Cardiac muscle cell (in vitro differentiated cells and primary cell): ENCODE data around the gene RNF115. TPM values are rescaled to one million over a fixed set of nuclear protein-coding genes. Genes with fewer than 3 reads are reported as not detected.
"Not testable (repeated sequence)": the region's sequence is repeated elsewhere in the genome, so short reads cannot be mapped to it uniquely, and the experiment has no call there.

Experiments used
- DNase-seq, 2 donors: peaks; one replicate each; pipeline versions ENCODE4 v3.0.0 to v3.0.0-alpha.2; 2010 to 2017; ENCODE audit warnings: low read depth in 1 of 2, low spot score in 1 of 2
- H3K27ac ChIP-seq: fragments of 200-600 bp; sonication (generic); 2 replicates; pipeline ENCODE4 v1.5.1; 2016
- H3K27me3 ChIP-seq: fragments of 200-600 bp; sonication (generic); 2 replicates; pipeline ENCODE4 v1.6.0; 2016; ENCODE audit warnings: control low read depth
- H3K36me3 ChIP-seq: fragments of 200-600 bp; sonication (generic); 2 replicates; pipeline ENCODE4 v1.5.1; 2016; ENCODE audit warnings: control low read depth
- H3K4me1 ChIP-seq: fragments of 200-600 bp; sonication (generic); 2 replicates; pipeline ENCODE4 v1.8.1; 2017; ENCODE audit warnings: low read depth, mild to moderate bottlenecking, mixed run types
- H3K4me3 ChIP-seq: fragments of 200-600 bp; sonication (generic); 2 replicates; pipeline ENCODE4 v1.5.1; 2016; ENCODE audit warnings: mild to moderate bottlenecking
- H3K9me3 ChIP-seq: fragments of 200-600 bp; sonication (generic); 2 replicates; pipeline ENCODE4 v1.5.1; 2017; ENCODE audit warnings: low read depth, mild to moderate bottlenecking, control low read depth
- polyA plus RNA-seq: library from polyadenylated mRNA; unstranded; fragments of >200 nt; fragmentation: Nextera tagmentation; extraction: Ambion mirVana; gene quantifications from 2 replicates; pipeline ENCODE4 v1.2.1, GENCODE V29; 2016
- total RNA-seq: library from RNA; depleted of rRNA; stranded (reverse); fragments of >200 nt; gene quantifications from 2 replicates; pipeline ENCODE4 v1.2.3, GENCODE V29; 2016
- TF ChIP-seq, protein P1 (sequence below): IDR thresholded peaks from 2 replicates; pipeline ENCODE4 v1.5.1; 2012; ENCODE audit warnings: low read depth, mild to moderate bottlenecking, low read length

The RNF115 gene
- total and polyA plus RNA-seq, 2 experiments from 2014 or later: 12.9 to 18.8 TPM

DNA sequence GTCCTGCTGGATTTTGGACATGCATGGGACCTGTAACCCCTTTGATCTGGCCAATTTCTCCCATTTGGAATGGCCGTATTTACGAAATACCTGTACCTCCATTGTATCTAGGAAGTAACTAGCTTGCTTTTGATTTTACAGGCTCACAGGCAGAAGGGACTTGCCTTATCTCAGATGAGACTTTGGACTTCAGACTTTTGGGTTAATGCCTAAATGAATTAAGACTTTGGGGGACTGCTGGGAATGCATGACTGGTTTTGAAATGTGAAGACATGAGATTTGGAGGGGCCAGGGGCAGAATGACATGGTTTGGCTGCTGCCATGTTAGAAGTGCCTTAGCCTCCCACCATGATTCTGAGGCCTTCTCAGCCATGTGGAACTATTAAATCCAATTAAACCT, 61.9 kb downstream of the RNF115 start:
- H3K27ac ChIP-seq, H3K9me3 ChIP-seq, H3K4me1 ChIP-seq, H3K36me3 ChIP-seq, H3K4me3 ChIP-seq, DNase-seq, H3K27me3 ChIP-seq: not testable (repeated sequence)

DNA sequence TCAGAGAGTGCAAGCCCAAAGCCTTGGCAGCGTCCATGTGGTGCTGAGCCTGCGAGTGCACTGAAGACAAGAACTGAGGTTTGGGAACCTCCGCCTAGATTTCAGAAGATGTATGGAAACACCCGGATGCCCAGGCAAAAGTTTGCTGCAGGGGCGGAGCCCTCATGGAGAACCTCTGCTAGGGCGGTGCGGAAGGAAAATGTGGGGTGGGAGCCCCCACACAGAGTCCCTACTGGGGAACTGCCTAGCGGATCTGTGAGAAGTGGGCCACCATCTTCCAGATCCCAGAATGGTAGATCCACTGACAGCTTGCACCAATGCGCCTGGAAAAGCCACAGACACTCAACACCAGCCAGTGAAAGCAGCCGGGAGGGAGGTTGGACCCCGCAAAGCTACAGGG, 62.4 kb downstream of the RNF115 start:
- H3K36me3 ChIP-seq, H3K4me1 ChIP-seq, H3K4me3 ChIP-seq, H3K27ac ChIP-seq, DNase-seq, H3K27me3 ChIP-seq, H3K9me3 ChIP-seq: not testable (repeated sequence)

DNA sequence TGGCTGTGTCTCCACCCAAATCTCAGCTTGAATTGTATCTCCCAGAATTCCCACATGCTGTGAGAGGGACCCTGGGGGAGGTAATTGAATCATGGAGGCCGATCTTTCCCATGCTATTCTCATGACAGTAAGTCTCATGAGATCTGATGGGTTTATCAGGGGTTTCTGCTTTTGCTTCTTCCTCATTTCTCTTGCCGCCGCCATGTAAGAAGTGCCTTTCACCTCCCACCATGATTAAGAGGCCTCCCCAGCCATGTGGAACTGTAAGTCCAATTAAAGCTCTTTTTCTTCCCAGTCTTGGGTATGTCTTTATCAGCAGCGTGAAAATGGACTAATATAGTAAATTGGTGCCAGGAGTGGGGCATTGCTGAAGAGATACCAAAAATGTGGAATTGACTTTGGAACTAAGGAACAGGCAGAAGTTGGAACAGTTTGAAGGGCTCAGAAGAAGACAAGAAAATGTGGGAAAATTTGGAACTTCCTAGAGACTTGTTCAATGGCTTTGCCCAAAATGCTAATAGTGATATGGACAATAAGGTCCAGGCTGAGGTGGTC, 63.4 kb downstream of the RNF115 start:
- not testable (repeated sequence) for DNase-seq, H3K36me3 ChIP-seq, H3K9me3 ChIP-seq, H3K4me3 ChIP-seq, H3K27me3 ChIP-seq, H3K4me1 ChIP-seq, H3K27ac ChIP-seq

DNA sequence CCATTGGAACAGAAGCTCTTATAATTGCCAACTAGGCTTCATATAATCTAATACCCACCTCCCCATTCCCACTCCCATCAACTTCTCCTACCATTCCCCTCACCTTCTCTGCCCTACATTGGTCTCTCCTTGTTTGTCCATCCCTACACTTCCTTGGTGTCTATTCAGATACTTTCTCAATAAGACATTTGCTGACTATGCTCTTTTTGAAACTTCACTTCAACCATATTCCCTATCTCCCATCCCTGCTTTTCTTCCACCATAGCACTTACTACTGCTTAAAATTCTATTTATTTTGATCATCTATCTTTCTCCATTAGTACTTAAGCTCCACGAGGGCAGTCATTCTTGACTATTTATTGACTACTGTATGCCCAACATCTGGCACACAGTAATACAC, 64.2 kb downstream of the RNF115 start:
- no peaks in the 10 kb centered on the region for H3K9me3 ChIP-seq
- TF ChIP-seq, protein P1, sequence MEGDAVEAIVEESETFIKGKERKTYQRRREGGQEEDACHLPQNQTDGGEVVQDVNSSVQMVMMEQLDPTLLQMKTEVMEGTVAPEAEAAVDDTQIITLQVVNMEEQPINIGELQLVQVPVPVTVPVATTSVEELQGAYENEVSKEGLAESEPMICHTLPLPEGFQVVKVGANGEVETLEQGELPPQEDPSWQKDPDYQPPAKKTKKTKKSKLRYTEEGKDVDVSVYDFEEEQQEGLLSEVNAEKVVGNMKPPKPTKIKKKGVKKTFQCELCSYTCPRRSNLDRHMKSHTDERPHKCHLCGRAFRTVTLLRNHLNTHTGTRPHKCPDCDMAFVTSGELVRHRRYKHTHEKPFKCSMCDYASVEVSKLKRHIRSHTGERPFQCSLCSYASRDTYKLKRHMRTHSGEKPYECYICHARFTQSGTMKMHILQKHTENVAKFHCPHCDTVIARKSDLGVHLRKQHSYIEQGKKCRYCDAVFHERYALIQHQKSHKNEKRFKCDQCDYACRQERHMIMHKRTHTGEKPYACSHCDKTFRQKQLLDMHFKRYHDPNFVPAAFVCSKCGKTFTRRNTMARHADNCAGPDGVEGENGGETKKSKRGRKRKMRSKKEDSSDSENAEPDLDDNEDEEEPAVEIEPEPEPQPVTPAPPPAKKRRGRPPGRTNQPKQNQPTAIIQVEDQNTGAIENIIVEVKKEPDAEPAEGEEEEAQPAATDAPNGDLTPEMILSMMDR: no peak
- no peaks in the 10 kb centered on the region for H3K4me1 ChIP-seq
- H3K4me3 ChIP-seq: no peak overlapping the region
- DNase-seq: no peak
- H3K27me3 ChIP-seq: no peaks in the 10 kb centered on the region
- peaks cover 9% of the 10 kb centered on the region for H3K36me3 ChIP-seq
- no peak overlapping the region for H3K27ac ChIP-seq

DNA sequence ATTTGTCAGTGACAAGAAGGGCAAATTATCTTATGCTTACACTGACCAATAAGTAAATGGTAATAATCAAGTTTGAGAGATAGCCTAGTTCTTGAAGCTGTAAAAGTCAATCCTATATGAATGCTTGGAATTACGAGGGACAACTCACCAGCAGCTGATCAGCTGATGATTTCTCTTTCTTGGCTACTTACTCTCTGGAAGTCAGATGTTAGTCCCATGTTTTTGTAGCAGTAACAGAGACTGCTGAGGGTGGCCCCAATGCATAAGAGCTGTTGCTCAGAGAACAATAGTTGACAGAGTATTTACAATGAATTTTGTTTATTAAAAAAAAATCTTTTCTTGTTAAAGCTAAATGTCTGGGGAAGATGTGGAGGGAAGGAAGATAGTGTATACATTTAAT, 65.3 kb downstream of the RNF115 start:
- Histone ChIP-seq H3K27ac (no peak overlapping the region), H3K9me3 (no peaks in the 10 kb centered on the region), H3K27me3 (no peaks in the 10 kb centered on the region), H3K36me3 (peaks cover 9% of the 10 kb centered on the region), H3K4me1 (no peaks in the 10 kb centered on the region), H3K4me3 (no peak overlapping the region)
- DNase-seq: no peak
- TF ChIP-seq, protein P1: no peak

DNA sequence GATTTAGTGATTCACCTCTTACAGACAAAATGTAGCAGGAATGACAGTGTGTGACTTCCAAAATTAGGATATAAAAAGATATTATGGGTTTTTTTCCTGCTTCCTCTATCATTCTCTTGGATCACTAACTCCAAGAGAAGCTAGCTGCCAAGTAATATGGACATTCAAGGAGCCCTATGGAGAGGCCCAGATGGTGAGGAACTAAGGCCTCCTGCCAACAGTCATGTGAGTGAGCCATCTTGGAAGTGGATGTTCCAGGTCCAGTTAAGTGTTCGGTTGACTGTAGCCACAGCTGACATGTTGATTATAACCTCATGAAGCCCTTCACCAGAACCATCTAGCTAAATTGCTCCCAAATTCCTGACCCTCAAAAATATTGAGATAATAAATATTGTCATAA, 65.8 kb downstream of the RNF115 start:
- no peak overlapping the region for H3K4me3 ChIP-seq
- H3K27me3 ChIP-seq: no peaks in the 10 kb centered on the region
- TF ChIP-seq, protein P1: no peak
- H3K9me3 ChIP-seq: no peaks in the 10 kb centered on the region
- H3K4me1 ChIP-seq: no peaks in the 10 kb centered on the region
- no peak overlapping the region for H3K27ac ChIP-seq
- no peak for DNase-seq
- peaks cover 9% of the 10 kb centered on the region for H3K36me3 ChIP-seq

DNA sequence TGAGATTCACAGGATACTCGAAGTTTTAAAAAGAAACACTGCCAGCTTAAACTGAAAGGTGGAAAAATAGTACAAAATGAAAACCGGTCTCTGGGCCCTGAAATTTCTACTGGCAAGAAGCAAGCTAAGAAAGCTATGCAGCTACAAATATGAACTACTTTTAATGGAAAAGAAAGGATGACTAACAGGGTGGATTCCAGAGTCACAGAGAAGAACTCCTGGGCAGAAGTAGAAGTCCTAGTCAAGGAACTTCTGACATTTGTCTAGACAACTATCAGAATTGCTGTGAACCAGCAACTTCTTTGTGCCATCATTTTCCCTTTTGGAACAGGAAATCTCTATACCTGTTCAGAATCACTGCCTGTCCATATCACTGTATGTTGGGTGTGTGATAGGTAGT, 66.5 kb downstream of the RNF115 start:
- peaks cover 14% of the 10 kb centered on the region for H3K36me3 ChIP-seq

More for the DNA sequence above, 66.5 kb downstream of the RNF115 start:
- Histone ChIP-seq H3K27ac (no peak overlapping the region), H3K4me1 (no peaks in the 10 kb centered on the region), H3K9me3 (no peaks in the 10 kb centered on the region), H3K27me3 (no peaks in the 10 kb centered on the region), H3K4me3 (no peak overlapping the region)
- DNase-seq: no peak
- TF ChIP-seq, protein P1: no peak
